22Rv1 (cell line): Measurements from ENCODE around the gene PEX3.

ENCODE experiments used
- CTCF ChIP-seq: fragments of 450-650 bp; IDR thresholded peaks from 2 replicates; pipeline ENCODE4 v1.5.1; 2017; ENCODE audit warnings: mild to moderate bottlenecking
- ZFX ChIP-seq: fragments of 450-650 bp; IDR thresholded peaks from 2 replicates; pipeline ENCODE4 v1.6.1; 2017; ENCODE audit warnings: antibody characterized with exemption, borderline replicate concordance

- TF ChIP-seq CTCF (no peak), ZFX (no peak)
These were observed 89.1 kb downstream of the PEX3 start for GRCh38 chr6:143539734-143540133.
